Lower lobe of right lung (tissue), 2 donors: Measurements from ENCODE around the gene MICU1. TPM values are rescaled to one million over a fixed set of nuclear protein-coding genes. Genes with fewer than 3 reads are reported as not detected.

Experiments
- ATAC-seq, 2 donors: fragments of 200-7000 bp; cut with Tn5 transposase; one replicate each; pipeline ENCODE4 v1.9.1; 2020 to 2022; ENCODE audit warnings: mild to moderate bottlenecking in 2 of 2, moderate library complexity in 2 of 2
- DNase-seq: peaks from one replicate; pipeline ENCODE4 v3.0.0-alpha.2; 2020
- H3K27ac ChIP-seq: fragments of 200-600 bp; one replicate; pipeline ENCODE4 v1.8.0; 2022
- H3K27me3 ChIP-seq: fragments of 200-600 bp; one replicate; pipeline ENCODE4 v1.8.0; 2022; ENCODE audit warnings: low read depth
- H3K36me3 ChIP-seq: fragments of 200-600 bp; one replicate; pipeline ENCODE4 v1.8.0; 2022; ENCODE audit warnings: mild to moderate bottlenecking
- H3K4me1 ChIP-seq: fragments of 200-600 bp; one replicate; pipeline ENCODE4 v1.8.0; 2022
- H3K4me3 ChIP-seq: fragments of 200-600 bp; one replicate; pipeline ENCODE4 v1.8.0; 2022; ENCODE audit warnings: mild to moderate bottlenecking
- H3K9me3 ChIP-seq: fragments of 200-600 bp; one replicate; pipeline ENCODE4 v1.8.0; 2022
- intact Hi-C: fragments of 100-400 bp; cut with DNase I; formaldehyde crosslinking; loops from one replicate; pipeline ENCODE4 v1.11.0; 2022
- total RNA-seq: library from RNA; stranded (reverse); fragmentation: NEBNext Ultra II Directional; extraction: Animal tissue kit (Norgen Biotek cat#: 25700); gene quantifications from one replicate; pipeline ENCODE4 v1.2.1, GENCODE V29; 2021
- TF ChIP-seq, protein P1 (sequence below): fragments of 200-600 bp; IDR thresholded peaks from one replicate; pipeline ENCODE4 v1.8.0; 2022; ENCODE audit warnings: antibody characterized with exemption, mild to moderate bottlenecking
- donor health status: DM: no; HTN: yes; CAD: no; lungs with severe emphysema.

MICU1 gene
- total RNA-seq, 1 donor from 2014 or later, result 57.1 TPM

DNA sequence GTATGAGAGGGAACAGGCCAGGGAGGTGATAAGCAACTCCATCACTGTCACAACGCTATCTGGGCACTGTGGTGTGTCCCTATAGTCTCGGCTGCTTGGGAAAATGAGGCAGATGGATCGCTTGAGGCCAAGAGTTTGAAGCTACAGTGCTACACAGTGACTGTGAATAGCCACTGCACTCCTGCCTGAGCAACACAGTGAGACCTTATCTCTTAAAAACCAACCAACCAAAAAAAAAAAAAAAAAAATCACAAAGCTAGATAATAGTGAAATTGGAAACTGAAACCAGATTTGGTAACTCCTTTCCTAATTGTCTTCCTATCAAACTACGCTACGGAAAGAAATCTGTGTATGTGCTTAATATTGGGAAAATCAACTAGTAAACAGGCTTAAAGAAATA lies 14.1 kb downstream of the MICU1 start:
- Histone ChIP-seq H3K36me3 (no peaks in the 10 kb centered on the region), H3K27ac (no peak overlapping the region), H3K4me1 (peaks cover 16% of the 10 kb centered on the region), H3K9me3 (peaks cover 3% of the 10 kb centered on the region), H3K27me3 (no peaks in the 10 kb centered on the region), H3K4me3 (peak overlapping the region; percentile 24)
- TF ChIP-seq, protein P1, sequence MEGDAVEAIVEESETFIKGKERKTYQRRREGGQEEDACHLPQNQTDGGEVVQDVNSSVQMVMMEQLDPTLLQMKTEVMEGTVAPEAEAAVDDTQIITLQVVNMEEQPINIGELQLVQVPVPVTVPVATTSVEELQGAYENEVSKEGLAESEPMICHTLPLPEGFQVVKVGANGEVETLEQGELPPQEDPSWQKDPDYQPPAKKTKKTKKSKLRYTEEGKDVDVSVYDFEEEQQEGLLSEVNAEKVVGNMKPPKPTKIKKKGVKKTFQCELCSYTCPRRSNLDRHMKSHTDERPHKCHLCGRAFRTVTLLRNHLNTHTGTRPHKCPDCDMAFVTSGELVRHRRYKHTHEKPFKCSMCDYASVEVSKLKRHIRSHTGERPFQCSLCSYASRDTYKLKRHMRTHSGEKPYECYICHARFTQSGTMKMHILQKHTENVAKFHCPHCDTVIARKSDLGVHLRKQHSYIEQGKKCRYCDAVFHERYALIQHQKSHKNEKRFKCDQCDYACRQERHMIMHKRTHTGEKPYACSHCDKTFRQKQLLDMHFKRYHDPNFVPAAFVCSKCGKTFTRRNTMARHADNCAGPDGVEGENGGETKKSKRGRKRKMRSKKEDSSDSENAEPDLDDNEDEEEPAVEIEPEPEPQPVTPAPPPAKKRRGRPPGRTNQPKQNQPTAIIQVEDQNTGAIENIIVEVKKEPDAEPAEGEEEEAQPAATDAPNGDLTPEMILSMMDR, result no peak
- intact Hi-C loops, result no loop called here
- ATAC-seq, result no peak
- DNase-seq, result no peak

DNA sequence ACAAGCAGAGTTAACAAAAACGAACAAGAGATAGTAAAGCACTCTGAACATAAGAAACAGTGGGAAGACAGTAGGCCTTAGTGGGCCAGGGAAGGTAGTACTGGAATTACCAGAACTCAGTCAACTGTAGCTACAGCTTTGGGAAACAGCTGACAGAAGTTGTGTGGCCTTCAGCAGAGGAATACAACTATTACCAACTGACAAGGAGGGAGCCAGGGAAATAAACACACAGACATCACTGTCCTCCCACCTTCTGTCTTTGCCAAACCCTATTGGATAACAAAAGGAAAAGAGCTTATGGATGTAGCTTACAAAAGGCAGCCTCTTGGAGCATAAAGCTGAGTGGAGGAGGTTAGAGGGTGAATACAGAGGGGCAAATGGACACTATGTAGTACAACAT lies 15.4 kb downstream of the MICU1 start:
- Histone ChIP-seq H3K36me3 (no peaks in the 10 kb centered on the region), H3K4me1 (peaks cover 16% of the 10 kb centered on the region), H3K4me3 (no peak overlapping the region), H3K27me3 (no peaks in the 10 kb centered on the region), H3K27ac (no peak overlapping the region), H3K9me3 (no peaks in the 10 kb centered on the region)
- TF ChIP-seq, protein P1, result no peak
- ATAC-seq (no peak), DNase-seq (no peak)
- intact Hi-C loops, result no loop called here

DNA sequence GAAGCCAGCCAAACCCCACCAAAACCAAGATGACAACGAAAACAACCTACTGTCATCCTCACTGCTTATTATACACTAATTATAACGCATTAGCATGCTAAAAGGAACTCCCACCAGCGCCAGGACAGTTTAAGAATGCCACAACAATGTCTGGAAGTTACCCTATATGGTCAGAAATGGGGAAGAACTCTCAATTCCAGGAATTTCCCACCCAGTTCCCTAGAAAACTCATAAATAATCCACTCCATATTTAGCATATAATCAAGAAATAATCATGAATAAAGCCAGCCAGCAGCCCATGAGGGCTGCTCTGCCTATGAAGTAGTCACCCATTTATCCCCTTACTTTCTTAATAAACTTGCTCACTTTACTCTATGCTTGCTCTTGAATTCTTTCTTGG lies 20.8 kb downstream of the MICU1 start:
- Histone ChIP-seq H3K27me3 (no peaks in the 10 kb centered on the region), H3K4me3 (no peak overlapping the region), H3K36me3 (no peaks in the 10 kb centered on the region), H3K27ac (no peak overlapping the region), H3K4me1 (no peaks in the 10 kb centered on the region), H3K9me3 (no peaks in the 10 kb centered on the region)
- intact Hi-C loops, result no loop called here
- ATAC-seq, result no peak
- TF ChIP-seq, protein P1, result no peak
- no peak for DNase-seq

DNA sequence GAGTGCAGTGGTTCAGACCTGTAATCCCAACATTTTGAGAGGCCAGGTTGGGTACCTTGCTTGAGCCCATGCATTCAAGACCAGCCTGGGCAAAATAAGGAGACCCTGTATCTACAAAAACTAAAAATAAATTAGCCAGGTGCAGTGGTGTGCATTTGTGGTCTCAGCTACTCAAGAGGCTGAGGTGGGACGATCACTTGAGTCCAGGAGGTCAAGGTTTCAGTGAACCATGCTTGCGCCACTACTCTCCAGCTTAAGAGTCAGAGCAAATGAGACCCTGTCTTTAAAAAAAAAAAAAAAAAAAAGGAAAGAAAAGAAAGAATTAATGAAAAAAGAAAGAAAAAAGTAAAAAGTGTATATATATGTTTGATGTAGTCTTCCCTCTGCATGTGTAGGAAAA lies 24.7 kb downstream of the MICU1 start:
- intact Hi-C loops, result no loop called here
- TF ChIP-seq, protein P1, result no peak
- Histone ChIP-seq H3K4me3 (no peak overlapping the region), H3K36me3 (no peaks in the 10 kb centered on the region), H3K4me1 (no peaks in the 10 kb centered on the region), H3K27me3 (no peaks in the 10 kb centered on the region), H3K27ac (no peak overlapping the region), H3K9me3 (no peaks in the 10 kb centered on the region)
- no peak for DNase-seq
- ATAC-seq, result no peak

DNA sequence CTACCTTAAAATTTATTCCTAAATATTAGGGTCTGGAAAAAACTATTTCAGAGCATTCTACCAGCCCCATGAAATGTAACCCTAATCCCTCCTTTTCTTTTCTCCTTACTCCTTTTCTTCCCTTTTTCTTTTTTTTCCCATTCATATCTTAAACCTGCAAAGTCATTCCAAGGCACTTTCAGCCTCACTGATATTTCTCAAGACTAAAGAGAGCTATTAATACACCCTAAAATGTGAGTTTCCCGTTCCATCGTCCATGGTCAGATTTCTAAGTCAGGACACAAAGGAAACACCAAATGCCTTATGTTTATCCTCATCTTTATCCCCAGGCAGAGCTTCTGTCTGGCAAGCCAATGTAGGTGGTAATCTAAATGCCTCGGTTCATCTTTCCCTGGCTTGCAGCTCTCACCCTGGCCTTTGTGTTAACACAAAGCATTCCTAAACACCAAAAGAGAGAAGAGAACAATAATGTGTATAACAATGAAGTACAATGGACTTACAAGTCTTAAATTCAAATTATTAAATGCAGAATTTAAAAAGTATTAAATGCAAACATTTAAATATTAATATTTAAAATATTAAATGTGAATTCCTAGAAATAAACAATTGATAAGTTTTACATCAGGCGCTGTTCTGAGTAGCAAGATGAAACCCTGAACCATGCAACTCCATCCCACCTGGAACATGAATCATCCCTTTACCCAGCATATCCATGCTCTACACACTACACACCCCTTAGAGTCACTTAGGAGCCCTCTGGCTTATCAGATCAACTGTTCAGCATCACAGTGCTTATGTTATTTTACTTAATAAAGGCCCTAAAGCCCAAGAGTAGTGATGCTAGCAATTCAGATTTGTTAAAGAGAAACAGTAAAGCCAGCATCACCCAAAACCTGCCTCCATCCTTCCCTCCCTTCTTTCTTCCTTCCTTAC lies 26.8 kb downstream of the MICU1 start:
- H3K27ac ChIP-seq, result no peak overlapping the region
- H3K9me3 ChIP-seq, result no peaks in the 10 kb centered on the region
- no peaks in the 10 kb centered on the region for H3K36me3 ChIP-seq
- ATAC-seq (no peak), DNase-seq (no peak)
- H3K27me3 ChIP-seq, result no peaks in the 10 kb centered on the region
- TF ChIP-seq, protein P1, result no peak
- H3K4me3 ChIP-seq, result no peak overlapping the region
- intact Hi-C loops, result no loop called here
- H3K4me1 ChIP-seq, result no peaks in the 10 kb centered on the region
